ENCODE measurements around the gene SCN4B. TPM values are rescaled to one million over a fixed set of nuclear protein-coding genes. Genes with fewer than 3 reads are reported as not detected.

SCN4B gene
- total RNA-seq, 3 donors from 2014 or later (not counting 1 experiment from before 2014, with no cell fraction given): 0.33 TPM; not detected in 2

DNA sequence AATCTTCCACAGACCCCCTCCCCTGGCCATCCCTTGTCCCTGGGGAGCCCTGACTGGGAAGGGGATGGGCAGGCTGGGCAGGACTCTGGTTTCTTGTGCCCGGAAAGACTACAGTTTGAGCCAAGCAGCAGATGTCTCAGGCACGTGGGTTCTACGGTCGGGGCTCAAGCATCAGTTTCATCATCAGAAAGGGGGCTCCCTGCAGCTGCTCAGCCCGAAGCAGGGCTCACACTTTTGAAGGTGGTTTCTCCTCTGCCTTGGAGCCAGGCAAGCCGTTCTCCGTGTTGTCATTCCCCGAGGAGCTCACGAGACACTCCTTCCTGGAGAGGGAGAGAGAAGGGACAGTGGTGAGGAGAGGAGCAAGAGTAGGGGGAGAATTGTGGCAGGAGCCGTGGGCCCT lies 15.8 kb downstream of the SCN4B start:
- no peaks in the 10 kb centered on the region for H3K36me3 Mint-ChIP-seq
- peaks cover 11 to 32% of the 10 kb centered on the region in 2 donors for H3K27me3 Mint-ChIP-seq (ENCODE audit: low read depth in 2 of 2)
- intact Hi-C loops (cut with micrococcal nuclease): no loop called here
- no peaks in the 10 kb centered on the region for H3K9me3 Mint-ChIP-seq
- H3K36me3 ChIP-seq (ENCODE audit: control insufficient read depth, insufficient read depth, low read length): no peaks in the 10 kb centered on the region
- ATAC-seq: no peak
- no peak for DNase-seq
- no peak overlapping the region for H3K4me3 Mint-ChIP-seq
- 84% methylated on average over 10 of the region's 10 CpGs for WGBS (ENCODE audit: insufficient coverage)
- H3K4me1 ChIP-seq (ENCODE audit: control insufficient read depth, insufficient read depth, low read length): no peaks in the 10 kb centered on the region
- H3K27me3 ChIP-seq (ENCODE audit: control insufficient read depth, insufficient read depth, low read length): no peaks in the 10 kb centered on the region
- TF ChIP-seq, protein P1, sequence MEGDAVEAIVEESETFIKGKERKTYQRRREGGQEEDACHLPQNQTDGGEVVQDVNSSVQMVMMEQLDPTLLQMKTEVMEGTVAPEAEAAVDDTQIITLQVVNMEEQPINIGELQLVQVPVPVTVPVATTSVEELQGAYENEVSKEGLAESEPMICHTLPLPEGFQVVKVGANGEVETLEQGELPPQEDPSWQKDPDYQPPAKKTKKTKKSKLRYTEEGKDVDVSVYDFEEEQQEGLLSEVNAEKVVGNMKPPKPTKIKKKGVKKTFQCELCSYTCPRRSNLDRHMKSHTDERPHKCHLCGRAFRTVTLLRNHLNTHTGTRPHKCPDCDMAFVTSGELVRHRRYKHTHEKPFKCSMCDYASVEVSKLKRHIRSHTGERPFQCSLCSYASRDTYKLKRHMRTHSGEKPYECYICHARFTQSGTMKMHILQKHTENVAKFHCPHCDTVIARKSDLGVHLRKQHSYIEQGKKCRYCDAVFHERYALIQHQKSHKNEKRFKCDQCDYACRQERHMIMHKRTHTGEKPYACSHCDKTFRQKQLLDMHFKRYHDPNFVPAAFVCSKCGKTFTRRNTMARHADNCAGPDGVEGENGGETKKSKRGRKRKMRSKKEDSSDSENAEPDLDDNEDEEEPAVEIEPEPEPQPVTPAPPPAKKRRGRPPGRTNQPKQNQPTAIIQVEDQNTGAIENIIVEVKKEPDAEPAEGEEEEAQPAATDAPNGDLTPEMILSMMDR (IDR thresholded peaks at IDR 0.05): no peak
- no peak overlapping the region for H3K27ac Mint-ChIP-seq
- no peaks in the 10 kb centered on the region for H3K4me1 Mint-ChIP-seq
- no peak overlapping the region for H3K4me3 ChIP-seq (ENCODE audit: low read length)
- no peaks in the 10 kb centered on the region for H3K9me3 ChIP-seq (ENCODE audit: control insufficient read depth, insufficient read depth, low read length)
- H3K27ac ChIP-seq (ENCODE audit: low read length): no peak overlapping the region

DNA sequence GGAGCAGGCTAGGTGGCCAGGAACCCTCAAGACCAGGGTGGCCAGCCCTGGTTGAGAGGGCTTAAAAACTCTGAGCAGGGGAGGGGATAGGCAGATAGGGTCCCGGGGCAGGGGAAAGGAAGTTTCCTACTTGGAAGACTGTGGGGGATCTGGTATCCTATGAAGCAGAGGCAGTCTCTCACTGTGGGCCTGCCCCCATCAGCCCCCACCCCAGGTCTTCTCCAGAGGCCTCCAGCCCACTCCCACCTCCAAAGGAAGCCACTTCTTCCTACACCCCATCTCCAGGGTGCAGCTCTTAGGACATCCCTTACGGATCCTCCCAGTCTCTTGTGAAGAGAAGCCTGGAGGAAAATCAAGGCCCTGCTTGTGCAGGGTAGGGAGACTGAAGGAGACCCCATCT lies 16.3 kb downstream of the SCN4B start:
- Mint-ChIP-seq H3K9me3 (no peaks in the 10 kb centered on the region), H3K4me3 (no peak overlapping the region), H3K27me3 (ENCODE audit: low read depth in 2 of 2) (peaks cover 12 to 28% of the 10 kb centered on the region in 2 donors), H3K36me3 (no peaks in the 10 kb centered on the region), H3K27ac (no peak overlapping the region), H3K4me1 (no peaks in the 10 kb centered on the region)
- TF ChIP-seq, protein P1 (IDR thresholded peaks at IDR 0.05): no peak
- Histone ChIP-seq H3K9me3 (ENCODE audit: control insufficient read depth, insufficient read depth, low read length) (no peaks in the 10 kb centered on the region), H3K27ac (ENCODE audit: low read length) (no peak overlapping the region), H3K27me3 (ENCODE audit: control insufficient read depth, insufficient read depth, low read length) (no peaks in the 10 kb centered on the region), H3K4me1 (ENCODE audit: control insufficient read depth, insufficient read depth, low read length) (no peaks in the 10 kb centered on the region), H3K36me3 (ENCODE audit: control insufficient read depth, insufficient read depth, low read length) (no peaks in the 10 kb centered on the region), H3K4me3 (ENCODE audit: low read length) (no peak overlapping the region)
- DNase-seq (no peak), ATAC-seq (no peak)
- intact Hi-C loops (cut with micrococcal nuclease): no loop called here
- 93% methylated on average over 2 of the region's 2 CpGs for WGBS (ENCODE audit: insufficient coverage)

DNA sequence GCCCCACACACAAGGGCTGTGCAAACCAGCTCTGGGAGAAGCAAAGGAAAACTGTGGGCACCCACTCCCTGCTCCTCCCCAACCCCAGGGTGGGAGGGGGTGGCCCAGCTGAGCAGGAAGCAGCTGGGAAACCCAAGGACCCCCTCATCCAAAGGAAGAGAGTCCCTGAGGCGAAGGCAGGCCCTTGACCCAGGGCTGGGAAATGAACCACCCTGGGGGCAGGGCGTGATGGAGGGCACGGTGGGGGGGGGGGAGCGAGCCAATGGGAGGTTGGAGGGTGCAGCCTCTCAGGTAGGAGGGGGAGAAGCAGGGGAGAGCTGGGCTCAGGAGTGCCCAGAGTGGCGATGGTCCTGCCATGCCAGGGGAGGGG lies 16.8 kb downstream of the SCN4B start:
- Histone ChIP-seq H3K4me1 (ENCODE audit: control insufficient read depth, insufficient read depth, low read length) (no peaks in the 10 kb centered on the region), H3K36me3 (ENCODE audit: control insufficient read depth, insufficient read depth, low read length) (no peaks in the 10 kb centered on the region), H3K27me3 (ENCODE audit: control insufficient read depth, insufficient read depth, low read length) (no peaks in the 10 kb centered on the region), H3K9me3 (ENCODE audit: control insufficient read depth, insufficient read depth, low read length) (no peaks in the 10 kb centered on the region), H3K27ac (ENCODE audit: low read length) (no peak overlapping the region), H3K4me3 (ENCODE audit: low read length) (no peak overlapping the region)
- H3K36me3 Mint-ChIP-seq: no peaks in the 10 kb centered on the region
- ATAC-seq: no peak
- H3K4me1 Mint-ChIP-seq: no peaks in the 10 kb centered on the region
- no peak for DNase-seq
- no peak overlapping the region for H3K27ac Mint-ChIP-seq
- WGBS (ENCODE audit: insufficient coverage): 79% methylated on average over 4 of the region's 5 CpGs
- intact Hi-C loops (cut with micrococcal nuclease): no loop called here
- TF ChIP-seq, protein P1 (IDR thresholded peaks at IDR 0.05): no peak
- no peak overlapping the region for H3K4me3 Mint-ChIP-seq
- peaks cover 13 to 25% of the 10 kb centered on the region in 2 donors for H3K27me3 Mint-ChIP-seq (ENCODE audit: low read depth in 2 of 2)
- H3K9me3 Mint-ChIP-seq: no peaks in the 10 kb centered on the region

DNA sequence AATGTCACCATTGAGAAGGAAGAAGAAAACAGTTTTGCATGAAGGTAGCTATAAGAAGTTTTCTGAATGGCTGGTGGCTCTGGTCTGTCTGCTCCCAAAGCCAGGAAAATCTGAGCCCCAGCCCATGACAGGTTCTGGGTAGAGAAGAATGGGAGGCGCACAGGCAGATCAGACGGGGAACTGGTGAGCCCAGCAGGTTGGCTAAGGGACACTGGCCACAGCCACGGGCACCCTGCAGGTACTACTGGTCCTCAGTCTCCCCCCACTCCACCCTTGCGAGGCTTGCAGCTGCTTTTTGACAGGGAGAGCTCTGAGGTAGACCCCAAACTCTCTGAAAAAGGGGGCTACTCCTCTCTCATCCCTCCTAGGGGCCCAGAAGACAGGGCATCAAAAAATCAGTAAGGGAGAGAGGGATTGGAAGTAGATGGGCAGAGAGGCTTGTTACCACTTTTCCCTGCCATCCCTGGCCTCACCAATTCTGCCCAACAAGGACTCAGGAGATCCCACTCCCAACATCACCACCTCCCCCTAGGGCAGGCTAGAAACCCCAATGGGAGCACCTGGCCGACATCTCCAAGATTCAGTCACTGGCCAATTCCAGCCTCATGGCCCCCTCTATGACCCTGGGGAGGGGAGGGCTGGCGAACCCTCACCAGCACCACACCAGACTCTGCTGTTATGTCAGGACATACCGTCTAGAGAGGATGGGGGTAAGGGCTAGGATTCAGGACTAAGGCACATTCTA lies 17.4 kb downstream of the SCN4B start:
- Mint-ChIP-seq H3K27ac (no peak overlapping the region), H3K27me3 (ENCODE audit: low read depth in 2 of 2) (peaks cover 9 to 20% of the 10 kb centered on the region in 2 donors), H3K9me3 (no peaks in the 10 kb centered on the region), H3K36me3 (no peaks in the 10 kb centered on the region), H3K4me3 (no peak overlapping the region), H3K4me1 (no peaks in the 10 kb centered on the region)
- WGBS (ENCODE audit: insufficient coverage): 81% methylated on average over 5 of the region's 7 CpGs
- H3K27me3 ChIP-seq (ENCODE audit: control insufficient read depth, insufficient read depth, low read length): no peaks in the 10 kb centered on the region
- ATAC-seq: no peak
- H3K9me3 ChIP-seq (ENCODE audit: control insufficient read depth, insufficient read depth, low read length): no peaks in the 10 kb centered on the region
- no peak for DNase-seq
- TF ChIP-seq, protein P1 (IDR thresholded peaks at IDR 0.05): no peak
- no peaks in the 10 kb centered on the region for H3K36me3 ChIP-seq (ENCODE audit: control insufficient read depth, insufficient read depth, low read length)
- no peaks in the 10 kb centered on the region for H3K4me1 ChIP-seq (ENCODE audit: control insufficient read depth, insufficient read depth, low read length)
- intact Hi-C loops (cut with micrococcal nuclease): no loop called here
- H3K4me3 ChIP-seq (ENCODE audit: low read length): no peak overlapping the region
- H3K27ac ChIP-seq (ENCODE audit: low read length): no peak overlapping the region
